ENCODE results near the gene SLC22A2. TPM values are rescaled to one million over a fixed set of nuclear protein-coding genes. Genes with fewer than 3 reads are reported as not detected.

Gene SLC22A2
- total and polyA plus RNA-seq, 2 experiments from 2014 or later = 0.94 to 1.1 TPM

DNA sequence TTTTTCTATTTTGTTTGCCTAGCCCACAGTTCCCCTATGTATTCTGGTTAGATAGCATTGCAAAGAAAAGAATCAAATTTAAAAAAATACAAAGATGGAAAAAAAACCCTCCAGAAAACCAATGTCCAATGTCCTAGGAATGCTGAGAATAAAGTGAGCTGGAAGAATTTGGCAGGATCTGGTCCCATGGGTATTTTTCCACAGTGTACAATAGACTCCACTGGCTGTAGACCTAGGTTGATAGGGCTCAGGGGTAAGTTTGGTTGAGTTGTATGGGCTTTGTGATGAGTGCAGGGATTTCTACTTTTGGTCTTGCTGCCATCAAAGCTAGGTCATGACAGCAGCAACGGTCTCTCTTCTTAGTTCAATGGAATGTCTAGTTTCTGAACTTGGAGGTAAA is 41.5 kb downstream of the SLC22A2 start:
- no peaks in the 10 kb centered on the region for H3K27me3 Mint-ChIP-seq (ENCODE audit: insufficient read depth, low read depth, poor library complexity)

GRCh38 chr6:160215232-160215631 is 43.4 kb downstream of the SLC22A2 start:
- H3K36me3 ChIP-seq (ENCODE audit: insufficient read depth) = no peaks in the 10 kb centered on the region
- H3K27me3 Mint-ChIP-seq (ENCODE audit: insufficient read depth, low read depth, poor library complexity) = no peaks in the 10 kb centered on the region
- H3K9me3 Mint-ChIP-seq = peaks cover 48% of the 10 kb centered on the region
- no peak overlapping the region for H2AFZ ChIP-seq
- H3K4me1 ChIP-seq (ENCODE audit: insufficient read depth) = no peaks in the 10 kb centered on the region
- DNase-seq (ENCODE audit: low spot score) (no peak), ATAC-seq (no peak)
- H3K4me2 ChIP-seq = no peak overlapping the region
- no peak overlapping the region for H3K4me3 ChIP-seq
- H3K36me3 Mint-ChIP-seq (ENCODE audit: low read depth) = peaks cover 12% of the 10 kb centered on the region
- no peak overlapping the region for H3K27ac Mint-ChIP-seq
- H3K27me3 ChIP-seq (ENCODE audit: insufficient read depth) = no peaks in the 10 kb centered on the region
- no peaks in the 10 kb centered on the region for H4K20me1 ChIP-seq (replicated peaks; ENCODE audit: insufficient read depth)
- H3K79me2 ChIP-seq (replicated peaks; ENCODE audit: insufficient read depth) = no peaks in the 10 kb centered on the region
- H3K4me1 Mint-ChIP-seq = peaks cover 6% of the 10 kb centered on the region; the same call in 2 of the 3 replicates
- no peak overlapping the region for H3K27ac ChIP-seq (ENCODE audit: low read depth)
- no peaks in the 10 kb centered on the region for H3K9me2 ChIP-seq (ENCODE audit: insufficient read depth)
- H3K4me3 Mint-ChIP-seq = no peak overlapping the region
- no peak for TF ChIP-seq ZNF114 (CRISPR knock-in tag; IDR thresholded peaks at IDR 0.05)
- no peak for TF ChIP-seq STAT1 (IDR thresholded peaks at IDR 0.05; ENCODE audit: unreplicated experiment)
- TF ChIP-seq JUNB (IDR thresholded peaks at IDR 0.05; ENCODE audit: unreplicated experiment) = no peak
- TF ChIP-seq, protein P1, sequence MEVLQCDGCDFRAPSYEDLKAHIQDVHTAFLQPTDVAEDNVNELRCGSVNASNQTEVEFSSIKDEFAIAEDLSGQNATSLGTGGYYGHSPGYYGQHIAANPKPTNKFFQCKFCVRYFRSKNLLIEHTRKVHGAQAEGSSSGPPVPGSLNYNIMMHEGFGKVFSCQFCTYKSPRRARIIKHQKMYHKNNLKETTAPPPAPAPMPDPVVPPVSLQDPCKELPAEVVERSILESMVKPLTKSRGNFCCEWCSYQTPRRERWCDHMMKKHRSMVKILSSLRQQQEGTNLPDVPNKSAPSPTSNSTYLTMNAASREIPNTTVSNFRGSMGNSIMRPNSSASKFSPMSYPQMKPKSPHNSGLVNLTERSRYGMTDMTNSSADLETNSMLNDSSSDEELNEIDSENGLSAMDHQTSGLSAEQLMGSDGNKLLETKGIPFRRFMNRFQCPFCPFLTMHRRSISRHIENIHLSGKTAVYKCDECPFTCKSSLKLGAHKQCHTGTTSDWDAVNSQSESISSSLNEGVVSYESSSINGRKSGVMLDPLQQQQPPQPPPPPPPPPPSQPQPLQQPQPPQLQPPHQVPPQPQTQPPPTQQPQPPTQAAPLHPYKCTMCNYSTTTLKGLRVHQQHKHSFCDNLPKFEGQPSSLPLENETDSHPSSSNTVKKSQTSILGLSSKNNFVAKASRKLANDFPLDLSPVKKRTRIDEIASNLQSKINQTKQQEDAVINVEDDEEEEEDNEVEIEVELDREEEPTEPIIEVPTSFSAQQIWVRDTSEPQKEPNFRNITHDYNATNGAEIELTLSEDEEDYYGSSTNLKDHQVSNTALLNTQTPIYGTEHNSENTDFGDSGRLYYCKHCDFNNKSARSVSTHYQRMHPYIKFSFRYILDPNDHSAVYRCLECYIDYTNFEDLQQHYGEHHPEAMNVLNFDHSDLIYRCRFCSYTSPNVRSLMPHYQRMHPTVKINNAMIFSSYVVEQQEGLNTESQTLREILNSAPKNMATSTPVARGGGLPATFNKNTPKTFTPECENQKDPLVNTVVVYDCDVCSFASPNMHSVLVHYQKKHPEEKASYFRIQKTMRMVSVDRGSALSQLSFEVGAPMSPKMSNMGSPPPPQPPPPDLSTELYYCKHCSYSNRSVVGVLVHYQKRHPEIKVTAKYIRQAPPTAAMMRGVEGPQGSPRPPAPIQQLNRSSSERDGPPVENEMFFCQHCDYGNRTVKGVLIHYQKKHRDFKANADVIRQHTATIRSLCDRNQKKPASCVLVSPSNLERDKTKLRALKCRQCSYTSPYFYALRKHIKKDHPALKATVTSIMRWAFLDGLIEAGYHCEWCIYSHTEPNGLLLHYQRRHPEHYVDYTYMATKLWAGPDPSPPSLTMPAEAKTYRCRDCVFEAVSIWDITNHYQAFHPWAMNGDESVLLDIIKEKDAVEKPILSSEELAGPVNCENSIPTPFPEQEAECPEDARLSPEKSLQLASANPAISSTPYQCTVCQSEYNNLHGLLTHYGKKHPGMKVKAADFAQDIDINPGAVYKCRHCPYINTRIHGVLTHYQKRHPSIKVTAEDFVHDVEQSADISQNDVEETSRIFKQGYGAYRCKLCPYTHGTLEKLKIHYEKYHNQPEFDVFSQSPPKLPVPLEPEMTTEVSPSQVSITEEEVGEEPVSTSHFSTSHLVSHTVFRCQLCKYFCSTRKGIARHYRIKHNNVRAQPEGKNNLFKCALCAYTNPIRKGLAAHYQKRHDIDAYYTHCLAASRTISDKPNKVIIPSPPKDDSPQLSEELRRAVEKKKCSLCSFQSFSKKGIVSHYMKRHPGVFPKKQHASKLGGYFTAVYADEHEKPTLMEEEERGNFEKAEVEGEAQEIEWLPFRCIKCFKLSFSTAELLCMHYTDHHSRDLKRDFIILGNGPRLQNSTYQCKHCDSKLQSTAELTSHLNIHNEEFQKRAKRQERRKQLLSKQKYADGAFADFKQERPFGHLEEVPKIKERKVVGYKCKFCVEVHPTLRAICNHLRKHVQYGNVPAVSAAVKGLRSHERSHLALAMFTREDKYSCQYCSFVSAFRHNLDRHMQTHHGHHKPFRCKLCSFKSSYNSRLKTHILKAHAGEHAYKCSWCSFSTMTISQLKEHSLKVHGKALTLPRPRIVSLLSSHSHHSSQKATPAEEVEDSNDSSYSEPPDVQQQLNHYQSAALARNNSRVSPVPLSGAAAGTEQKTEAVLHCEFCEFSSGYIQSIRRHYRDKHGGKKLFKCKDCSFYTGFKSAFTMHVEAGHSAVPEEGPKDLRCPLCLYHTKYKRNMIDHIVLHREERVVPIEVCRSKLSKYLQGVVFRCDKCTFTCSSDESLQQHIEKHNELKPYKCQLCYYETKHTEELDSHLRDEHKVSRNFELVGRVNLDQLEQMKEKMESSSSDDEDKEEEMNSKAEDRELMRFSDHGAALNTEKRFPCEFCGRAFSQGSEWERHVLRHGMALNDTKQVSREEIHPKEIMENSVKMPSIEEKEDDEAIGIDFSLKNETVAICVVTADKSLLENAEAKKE (CRISPR knock-in tag; IDR thresholded peaks at IDR 0.05) = no peak
- TF ChIP-seq, protein P2, sequence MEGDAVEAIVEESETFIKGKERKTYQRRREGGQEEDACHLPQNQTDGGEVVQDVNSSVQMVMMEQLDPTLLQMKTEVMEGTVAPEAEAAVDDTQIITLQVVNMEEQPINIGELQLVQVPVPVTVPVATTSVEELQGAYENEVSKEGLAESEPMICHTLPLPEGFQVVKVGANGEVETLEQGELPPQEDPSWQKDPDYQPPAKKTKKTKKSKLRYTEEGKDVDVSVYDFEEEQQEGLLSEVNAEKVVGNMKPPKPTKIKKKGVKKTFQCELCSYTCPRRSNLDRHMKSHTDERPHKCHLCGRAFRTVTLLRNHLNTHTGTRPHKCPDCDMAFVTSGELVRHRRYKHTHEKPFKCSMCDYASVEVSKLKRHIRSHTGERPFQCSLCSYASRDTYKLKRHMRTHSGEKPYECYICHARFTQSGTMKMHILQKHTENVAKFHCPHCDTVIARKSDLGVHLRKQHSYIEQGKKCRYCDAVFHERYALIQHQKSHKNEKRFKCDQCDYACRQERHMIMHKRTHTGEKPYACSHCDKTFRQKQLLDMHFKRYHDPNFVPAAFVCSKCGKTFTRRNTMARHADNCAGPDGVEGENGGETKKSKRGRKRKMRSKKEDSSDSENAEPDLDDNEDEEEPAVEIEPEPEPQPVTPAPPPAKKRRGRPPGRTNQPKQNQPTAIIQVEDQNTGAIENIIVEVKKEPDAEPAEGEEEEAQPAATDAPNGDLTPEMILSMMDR (conservative IDR thresholded peaks at IDR 0.05; ENCODE audit: low read depth in 2 of 2) = no peak
- TF ChIP-seq, protein P3, sequence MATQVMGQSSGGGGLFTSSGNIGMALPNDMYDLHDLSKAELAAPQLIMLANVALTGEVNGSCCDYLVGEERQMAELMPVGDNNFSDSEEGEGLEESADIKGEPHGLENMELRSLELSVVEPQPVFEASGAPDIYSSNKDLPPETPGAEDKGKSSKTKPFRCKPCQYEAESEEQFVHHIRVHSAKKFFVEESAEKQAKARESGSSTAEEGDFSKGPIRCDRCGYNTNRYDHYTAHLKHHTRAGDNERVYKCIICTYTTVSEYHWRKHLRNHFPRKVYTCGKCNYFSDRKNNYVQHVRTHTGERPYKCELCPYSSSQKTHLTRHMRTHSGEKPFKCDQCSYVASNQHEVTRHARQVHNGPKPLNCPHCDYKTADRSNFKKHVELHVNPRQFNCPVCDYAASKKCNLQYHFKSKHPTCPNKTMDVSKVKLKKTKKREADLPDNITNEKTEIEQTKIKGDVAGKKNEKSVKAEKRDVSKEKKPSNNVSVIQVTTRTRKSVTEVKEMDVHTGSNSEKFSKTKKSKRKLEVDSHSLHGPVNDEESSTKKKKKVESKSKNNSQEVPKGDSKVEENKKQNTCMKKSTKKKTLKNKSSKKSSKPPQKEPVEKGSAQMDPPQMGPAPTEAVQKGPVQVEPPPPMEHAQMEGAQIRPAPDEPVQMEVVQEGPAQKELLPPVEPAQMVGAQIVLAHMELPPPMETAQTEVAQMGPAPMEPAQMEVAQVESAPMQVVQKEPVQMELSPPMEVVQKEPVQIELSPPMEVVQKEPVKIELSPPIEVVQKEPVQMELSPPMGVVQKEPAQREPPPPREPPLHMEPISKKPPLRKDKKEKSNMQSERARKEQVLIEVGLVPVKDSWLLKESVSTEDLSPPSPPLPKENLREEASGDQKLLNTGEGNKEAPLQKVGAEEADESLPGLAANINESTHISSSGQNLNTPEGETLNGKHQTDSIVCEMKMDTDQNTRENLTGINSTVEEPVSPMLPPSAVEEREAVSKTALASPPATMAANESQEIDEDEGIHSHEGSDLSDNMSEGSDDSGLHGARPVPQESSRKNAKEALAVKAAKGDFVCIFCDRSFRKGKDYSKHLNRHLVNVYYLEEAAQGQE (IDR thresholded peaks at IDR 0.05; ENCODE audit: unreplicated experiment) = no peak
- no peak for TF ChIP-seq POLR2AphosphoS5 (IDR thresholded peaks at IDR 0.05; ENCODE audit: low read depth)
- TF ChIP-seq NANOG (IDR thresholded peaks at IDR 0.05; ENCODE audit: borderline replicate concordance) = no peak
- no peak for TF ChIP-seq EZH2phosphoT487 (IDR thresholded peaks at IDR 0.05; ENCODE audit: unreplicated experiment)
- TF ChIP-seq EZH2 (IDR thresholded peaks at IDR 0.05; ENCODE audit: low read depth, unreplicated experiment) = no peak
- TF ChIP-seq CREB1 (CRISPR knock-in tag; IDR thresholded peaks at IDR 0.05; ENCODE audit: low read depth) = no peak
- peaks cover 12% of the 10 kb centered on the region for H3F3A ChIP-seq (replicated peaks; ENCODE audit: low read depth)

More for the DNA sequence above, 41.5 kb downstream of the SLC22A2 start:
- Histone ChIP-seq H4K20me1 (replicated peaks; ENCODE audit: insufficient read depth) (no peaks in the 10 kb centered on the region), H3K27me3 (ENCODE audit: insufficient read depth) (no peaks in the 10 kb centered on the region), H3K9me2 (ENCODE audit: insufficient read depth) (no peaks in the 10 kb centered on the region), H3K4me2 (no peak overlapping the region), H3K36me3 (ENCODE audit: insufficient read depth) (no peaks in the 10 kb centered on the region), H3K27ac (ENCODE audit: low read depth) (no peak overlapping the region), H3K4me3 (no peak overlapping the region), H3K79me2 (replicated peaks; ENCODE audit: insufficient read depth) (no peaks in the 10 kb centered on the region), H3K4me1 (ENCODE audit: insufficient read depth) (no peaks in the 10 kb centered on the region; the same call in 1 of the 2 replicates), H2AFZ (no peak overlapping the region), H3F3A (replicated peaks; ENCODE audit: low read depth) (peaks cover 12% of the 10 kb centered on the region)
- peaks cover 34% of the 10 kb centered on the region for H3K9me3 Mint-ChIP-seq
- peaks cover 15% of the 10 kb centered on the region for H3K4me1 Mint-ChIP-seq
- peaks cover 9% of the 10 kb centered on the region for H3K36me3 Mint-ChIP-seq (ENCODE audit: low read depth)
- DNase-seq (ENCODE audit: low spot score) (no peak), ATAC-seq (no peak)
- no peak for TF ChIP-seq CREB1 (CRISPR knock-in tag; IDR thresholded peaks at IDR 0.05; ENCODE audit: low read depth)
- no peak overlapping the region for H3K4me3 Mint-ChIP-seq
- no peak overlapping the region for H3K27ac Mint-ChIP-seq

Data from GM23338 (cell line).